GM19035 (cell line): ENCODE data around the gene CLIP1.
"Not testable (repeated sequence)": the region's sequence is repeated elsewhere in the genome, so short reads cannot be mapped to it uniquely, and the experiment has no call there.

Experiments used
- ATAC-seq: cut with Tn5 transposase; IDR thresholded peaks from one replicate; pipeline ENCODE4 v1.9.1; 2021; ENCODE audit not compliant: unreplicated experiment

CLIP1 gene

GRCh38 chr12:122421821-122422729 is at the start of gene CLIP1:
TSS of gene CLIP1 (minus strand) at chr12:122422669. CDS start at chr12:122380452, 42,217 bp downstream.
- ATAC-seq = peak; percentile 46

DNA sequence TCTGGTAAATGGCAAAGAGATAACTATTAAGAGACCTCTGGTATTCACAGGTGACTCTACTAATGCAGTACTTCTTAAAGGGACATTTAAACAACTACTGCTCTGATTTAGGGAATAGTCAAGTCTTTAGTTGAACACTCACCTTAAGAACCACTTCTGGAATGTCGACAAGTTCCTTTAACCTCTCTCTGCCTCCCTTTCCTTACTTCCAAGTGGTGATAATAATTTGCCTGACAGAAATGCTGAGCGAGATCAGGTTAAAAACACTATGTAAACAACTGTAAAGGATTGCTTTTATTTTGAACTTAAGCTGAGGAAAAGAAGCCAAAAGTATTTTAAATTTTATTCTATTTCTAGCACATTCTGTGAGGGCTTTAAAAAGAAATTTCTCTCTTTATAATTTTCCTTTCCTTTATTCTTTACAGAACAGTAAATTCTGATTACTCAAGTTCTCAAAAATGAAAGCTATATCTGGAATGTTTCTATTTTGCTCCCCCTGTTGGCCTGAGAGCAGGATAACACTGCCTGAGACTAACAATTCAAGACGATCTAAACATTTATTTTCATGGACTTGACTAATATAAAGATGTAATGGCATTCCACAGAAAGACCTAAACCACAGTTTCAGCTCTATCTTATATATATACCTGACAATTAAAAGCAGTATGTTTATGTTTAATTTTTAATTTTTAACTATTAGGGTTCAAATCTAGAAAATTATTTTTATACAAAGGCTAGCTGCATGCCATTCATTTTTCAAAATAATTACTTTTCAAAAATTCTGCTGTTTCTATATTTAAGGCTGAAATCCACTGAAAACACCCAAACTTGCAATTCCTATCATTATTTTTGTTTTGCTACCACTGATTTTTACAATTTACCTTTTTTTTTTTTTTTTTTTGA is 49.1 kb upstream of the CLIP1 start:
- no peak for ATAC-seq

DNA sequence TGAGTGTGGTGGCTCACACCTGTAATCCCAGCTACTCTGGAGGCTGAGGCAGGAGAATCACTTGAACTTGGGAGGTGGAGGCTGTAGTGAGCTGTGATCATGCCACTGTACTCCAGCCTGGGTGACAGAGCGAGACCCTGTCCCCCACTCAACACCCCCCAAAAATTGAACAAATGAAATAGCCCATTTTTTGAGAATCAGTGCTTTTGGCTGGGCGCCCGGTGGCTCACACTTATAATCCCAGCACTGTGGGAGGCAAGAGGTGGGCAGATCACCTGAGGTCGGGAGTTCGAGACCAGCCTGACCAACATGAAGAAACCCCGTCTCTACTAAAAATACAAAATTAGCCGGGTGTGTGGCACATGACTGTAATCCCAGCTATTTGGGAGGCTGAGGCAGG is 48.1 kb upstream of the CLIP1 start:
- not testable (repeated sequence) for ATAC-seq

DNA sequence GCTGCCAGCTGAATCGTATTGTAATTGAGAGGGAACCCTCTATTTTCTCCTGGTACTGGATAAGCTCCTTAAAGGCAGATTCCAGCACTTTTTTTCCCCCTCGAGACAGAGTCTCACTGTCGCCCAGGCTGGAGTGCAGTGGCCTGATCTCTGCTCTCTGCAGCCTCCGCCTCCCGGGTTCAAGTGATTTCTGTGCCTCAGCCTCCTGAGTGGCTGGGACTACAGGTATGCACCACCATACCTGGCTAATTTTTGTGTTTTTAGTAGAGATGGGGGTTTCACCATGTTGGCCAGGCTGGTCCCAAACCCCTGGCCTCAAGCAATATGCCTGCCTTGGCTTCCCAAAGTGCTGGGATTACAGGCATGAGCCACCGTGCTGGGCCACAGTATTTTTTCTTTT is 47.4 kb upstream of the CLIP1 start:
- ATAC-seq = not testable (repeated sequence)

- ATAC-seq = no peak
These were observed 45.5 kb upstream of the CLIP1 start for GRCh38 chr12:122467983-122468382.

DNA sequence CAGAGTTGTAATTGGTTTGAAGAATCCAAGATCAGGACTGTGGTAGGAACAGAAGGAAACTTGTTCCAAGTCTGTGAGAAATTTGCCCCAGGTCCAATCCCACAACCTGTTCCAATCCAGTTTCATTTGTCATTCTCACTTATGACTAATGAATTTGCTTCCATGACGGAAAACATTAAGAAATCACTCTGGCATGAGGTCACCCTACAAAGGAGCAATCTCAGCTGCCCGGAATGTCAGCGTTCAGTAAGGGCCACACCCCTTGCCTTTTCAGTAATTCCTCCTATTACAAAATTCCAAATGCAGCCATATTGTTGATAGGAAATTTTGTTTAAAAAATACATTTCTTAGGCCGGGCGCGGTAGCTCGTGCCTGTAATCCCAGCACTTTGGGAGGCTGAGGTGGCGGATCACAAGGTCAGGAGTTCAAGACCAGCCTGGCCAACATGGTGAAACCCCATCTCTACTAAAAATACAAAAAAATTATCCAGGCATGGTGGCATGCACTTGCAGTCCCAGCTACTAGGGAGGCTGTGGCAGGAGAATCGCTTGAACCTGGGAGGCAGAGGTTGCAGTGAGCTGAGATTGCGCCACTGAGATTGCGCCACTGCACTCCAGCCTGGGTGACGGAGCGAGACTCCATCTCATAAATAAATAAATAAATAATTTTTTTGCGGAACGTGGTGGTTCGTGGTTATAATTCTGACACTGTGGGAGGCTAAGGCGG is 42.0 kb upstream of the CLIP1 start:
- ATAC-seq = not testable (repeated sequence)

DNA sequence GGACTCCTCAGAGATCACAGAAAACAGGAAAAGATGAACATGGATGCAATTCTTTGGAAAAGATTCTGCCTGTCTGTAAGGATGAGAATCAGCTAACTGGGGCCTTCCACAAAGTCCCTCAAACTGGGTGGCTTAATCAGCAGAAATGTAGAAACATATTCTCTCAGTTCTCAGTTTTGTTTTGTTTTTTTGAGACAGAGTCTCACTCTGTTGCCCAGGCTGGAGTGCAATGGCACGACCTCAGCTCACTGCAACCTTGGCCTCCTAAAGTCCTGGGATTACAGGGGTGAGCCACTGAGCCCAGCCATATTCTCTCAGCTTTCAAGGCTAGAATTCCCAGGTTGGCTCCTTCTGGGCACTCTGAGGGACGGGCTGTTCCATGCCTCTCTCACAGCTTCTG is 38.2 kb upstream of the CLIP1 start:
- no peak for ATAC-seq

- ATAC-seq = no peak
These were observed 37.6 kb upstream of the CLIP1 start for GRCh38 chr12:122460061-122460460.

DNA sequence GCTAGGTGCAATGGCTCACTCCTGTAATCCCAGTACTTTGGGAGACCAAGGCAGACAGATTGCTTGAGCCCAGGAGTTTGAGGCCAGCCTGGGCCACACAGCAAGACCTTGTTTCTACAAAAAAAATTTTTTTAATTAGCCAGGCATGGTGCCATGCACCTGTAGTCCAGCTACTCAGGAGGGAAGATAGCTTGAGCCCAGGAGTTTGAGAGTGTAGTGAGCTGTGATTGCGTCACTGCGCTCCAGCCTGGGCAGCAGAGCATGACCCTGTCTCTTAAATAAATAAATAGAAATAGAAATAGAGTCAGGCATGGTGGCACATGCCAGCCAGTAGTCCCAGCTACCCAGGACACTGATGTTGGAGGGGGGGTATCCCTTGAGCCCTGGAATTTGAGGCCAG is 36.7 kb upstream of the CLIP1 start:
- no peak for ATAC-seq

GRCh38 chr12:122458105-122459035 is 35.9 kb upstream of the CLIP1 start:
- ATAC-seq = no peak

GRCh38 chr12:122457627-122458026 is 35.2 kb upstream of the CLIP1 start:
- no peak for ATAC-seq

- no peak for ATAC-seq
These were observed 32.3 kb upstream of the CLIP1 start for GRCh38 chr12:122454739-122455138.

DNA sequence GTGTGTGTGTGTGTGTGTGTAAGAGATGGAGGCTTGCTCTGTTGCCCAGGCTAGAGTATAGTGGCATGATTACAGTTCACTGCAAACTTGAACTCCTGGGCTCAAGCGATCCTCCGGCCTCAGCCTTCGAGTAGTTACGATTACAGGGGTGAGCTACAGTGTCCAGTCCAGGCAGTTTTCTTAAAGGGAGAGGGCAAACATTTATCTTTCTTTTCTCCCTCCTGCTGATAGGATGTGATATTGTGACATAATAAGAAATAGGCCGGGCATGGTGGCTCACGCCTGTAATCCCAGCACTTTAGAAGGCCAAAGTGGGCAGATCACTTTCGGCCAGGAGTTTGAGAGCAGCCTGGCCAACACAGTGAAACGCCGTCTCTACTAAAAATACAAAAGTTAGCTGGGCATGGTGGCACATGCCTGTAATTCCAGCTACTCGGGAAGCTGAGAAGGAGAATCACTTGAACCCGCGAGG is 31.8 kb upstream of the CLIP1 start:
- ATAC-seq = no peak

- no peak for ATAC-seq
These were observed 30.3 kb upstream of the CLIP1 start for GRCh38 chr12:122452701-122453285.

- ATAC-seq = no peak
These were observed 26.8 kb upstream of the CLIP1 start for GRCh38 chr12:122449317-122449716.

DNA sequence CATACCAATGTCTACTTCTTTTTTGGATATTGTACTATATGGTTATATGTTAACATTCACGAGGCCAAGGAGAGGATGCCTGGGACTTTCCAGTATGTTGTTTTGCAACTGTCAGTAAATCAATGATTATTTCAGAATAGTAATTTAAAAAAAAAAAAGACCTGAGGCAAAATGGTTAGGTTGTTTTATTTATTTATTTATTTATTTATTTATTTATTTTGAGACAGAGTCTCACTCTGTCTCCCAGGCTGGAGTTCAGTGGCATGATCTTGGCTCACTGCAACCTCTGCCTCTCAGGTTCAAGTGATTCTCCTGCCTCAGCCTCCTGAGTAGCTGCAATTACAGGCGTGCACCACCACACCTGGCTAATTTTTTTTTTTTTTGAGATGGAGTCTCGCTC is 25.4 kb upstream of the CLIP1 start:
- not testable (repeated sequence) for ATAC-seq

- not testable (repeated sequence) for ATAC-seq
These were observed 23.9 kb upstream of the CLIP1 start for GRCh38 chr12:122446390-122446789.

DNA sequence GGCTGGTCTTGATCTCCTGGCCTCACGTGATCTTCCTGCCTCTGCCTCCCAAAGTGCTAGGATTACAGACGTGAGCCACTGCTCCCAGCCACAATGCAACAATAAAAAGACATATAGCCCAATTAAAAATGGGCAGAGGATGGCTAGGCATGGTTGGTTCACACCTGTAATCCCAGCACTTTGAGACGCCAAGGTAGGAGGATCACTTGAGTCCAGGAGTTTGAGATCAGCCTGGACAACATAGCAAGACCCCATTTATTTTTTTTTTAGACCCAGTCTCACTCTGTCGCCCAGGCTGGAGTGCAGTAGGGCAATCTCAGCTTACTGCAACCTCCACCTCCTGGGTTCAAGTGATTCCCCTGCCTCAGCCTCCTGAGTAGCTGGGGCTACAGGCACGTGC is 21.6 kb upstream of the CLIP1 start:
- not testable (repeated sequence) for ATAC-seq

- ATAC-seq = not testable (repeated sequence)
These were observed 16.4 kb upstream of the CLIP1 start for GRCh38 chr12:122438822-122439221.
